ENCODE results near the gene KCTD10.
"Not testable (repeated sequence)": the region's sequence is repeated elsewhere in the genome, so short reads cannot be mapped to it uniquely, and the experiment has no call there.

Gene KCTD10

GRCh38 chr12:109473526-109474270 lies 3.4 kb downstream of the KCTD10 start:
- DNase-seq (ENCODE audit: low read depth in 2 of 2) = not testable (repeated sequence)

GRCh38 chr12:109473006-109473405 lies 4.1 kb downstream of the KCTD10 start:
- no peak for DNase-seq (ENCODE audit: low read depth in 2 of 2)

GRCh38 chr12:109469517-109469916 lies 7.6 kb downstream of the KCTD10 start:
- no peak for DNase-seq (ENCODE audit: low read depth in 2 of 2)

DNA sequence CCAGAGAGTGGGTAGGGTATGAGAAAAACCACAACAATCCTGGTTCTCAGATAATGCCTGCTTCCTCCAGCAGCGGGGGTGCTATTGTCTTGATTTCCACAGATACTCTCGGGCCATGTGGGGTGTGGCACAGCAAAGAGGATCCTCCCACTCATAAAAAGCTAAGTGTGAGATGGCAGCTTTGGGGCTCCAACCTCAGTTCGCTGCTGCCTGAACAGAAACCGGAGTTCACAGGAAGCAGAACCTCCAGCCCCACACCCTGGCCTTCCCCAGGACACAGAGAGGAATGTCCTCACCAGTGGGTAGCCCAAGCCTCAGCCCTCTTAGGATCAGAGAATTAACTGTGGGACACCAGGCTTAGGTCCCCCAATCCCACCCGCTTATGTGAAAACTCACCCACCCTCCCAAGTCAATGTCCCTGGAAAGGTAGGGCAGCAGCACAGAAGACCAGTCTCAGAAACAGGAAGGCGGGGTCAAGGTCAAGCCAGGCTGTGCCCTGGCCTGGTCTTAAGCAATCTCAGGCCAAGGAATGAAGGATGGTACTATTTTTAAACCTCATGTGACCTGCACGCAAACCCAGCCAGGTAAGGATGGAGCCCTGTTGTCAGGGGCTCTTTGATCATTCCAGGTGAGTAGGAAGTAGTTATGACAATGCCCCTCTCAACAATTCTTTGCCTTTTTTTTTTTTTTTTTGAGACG lies 9.0 kb downstream of the KCTD10 start:
- DNase-seq (ENCODE audit: low read depth in 2 of 2) = no peak

DNA sequence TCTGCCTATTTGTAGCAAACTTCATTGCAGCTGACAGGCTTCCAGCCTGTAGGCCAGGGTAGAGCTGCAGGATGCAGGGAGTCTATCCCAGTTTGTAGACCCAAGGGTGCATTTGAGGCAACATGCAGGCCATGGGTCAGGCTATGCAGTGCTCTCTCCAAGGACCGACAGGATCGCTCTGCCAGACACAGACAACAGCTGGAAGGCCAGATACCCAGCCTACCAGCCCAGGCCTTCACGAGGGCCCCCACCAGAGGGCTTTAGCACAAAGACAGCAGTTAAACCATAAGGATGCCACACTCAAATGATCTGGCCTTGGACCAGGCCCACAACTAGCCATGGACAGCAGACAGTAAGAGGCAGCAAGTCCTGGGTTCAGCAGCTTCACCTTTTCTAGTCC lies 10.3 kb downstream of the KCTD10 start:
- DNase-seq (ENCODE audit: low read depth in 2 of 2) = no peak

DNA sequence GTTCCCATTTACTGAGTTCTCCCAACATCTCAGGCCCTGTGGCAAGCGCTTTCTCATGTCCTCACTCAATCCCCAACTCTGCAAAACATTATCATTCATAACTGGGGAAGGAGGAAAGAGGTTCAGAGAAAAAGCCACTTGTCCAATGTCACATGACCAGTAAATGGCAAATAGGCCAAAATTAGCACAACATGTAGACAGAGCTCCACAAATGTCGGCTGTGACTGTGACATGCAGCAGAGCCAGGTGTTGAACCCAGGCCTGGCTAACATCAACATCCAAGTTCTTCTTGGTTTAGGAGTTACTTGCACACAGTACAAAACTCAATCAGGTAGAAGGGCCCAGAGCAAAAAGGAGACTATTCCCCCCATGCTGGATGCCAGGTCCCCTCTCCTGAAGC lies 10.8 kb downstream of the KCTD10 start:
- DNase-seq (ENCODE audit: low read depth in 2 of 2) = no peak

GRCh38 chr12:109464642-109465351 lies 12.3 kb downstream of the KCTD10 start:
- DNase-seq (ENCODE audit: low read depth in 2 of 2) = no peak

DNA sequence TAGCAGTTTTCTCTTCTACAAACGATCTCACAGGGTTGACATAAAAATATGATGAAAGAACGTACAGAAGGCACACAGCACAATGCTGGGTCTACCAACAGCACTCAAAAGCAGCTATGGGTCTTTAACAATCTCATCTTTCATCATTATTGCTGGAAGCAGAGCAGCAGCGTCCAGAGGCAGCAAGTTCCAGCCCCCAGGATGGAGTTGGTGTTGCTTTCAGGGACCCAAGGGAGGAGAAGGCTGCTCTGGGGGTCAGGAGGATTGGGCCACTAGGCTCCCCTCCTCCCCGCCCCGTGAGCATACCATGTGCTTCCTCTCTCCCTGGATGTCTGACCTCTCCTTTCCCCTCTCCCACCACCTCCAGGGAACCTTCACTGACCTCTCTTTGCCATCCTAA lies 13.3 kb downstream of the KCTD10 start:
- DNase-seq (ENCODE audit: low read depth in 2 of 2) = no peak

GRCh38 chr12:109462868-109463692 lies 14.0 kb downstream of the KCTD10 start:
- DNase-seq (ENCODE audit: low read depth in 2 of 2) = no peak

GRCh38 chr12:109461846-109462756 lies 15.0 kb downstream of the KCTD10 start:
- no peak for DNase-seq (ENCODE audit: low read depth in 2 of 2)

DNA sequence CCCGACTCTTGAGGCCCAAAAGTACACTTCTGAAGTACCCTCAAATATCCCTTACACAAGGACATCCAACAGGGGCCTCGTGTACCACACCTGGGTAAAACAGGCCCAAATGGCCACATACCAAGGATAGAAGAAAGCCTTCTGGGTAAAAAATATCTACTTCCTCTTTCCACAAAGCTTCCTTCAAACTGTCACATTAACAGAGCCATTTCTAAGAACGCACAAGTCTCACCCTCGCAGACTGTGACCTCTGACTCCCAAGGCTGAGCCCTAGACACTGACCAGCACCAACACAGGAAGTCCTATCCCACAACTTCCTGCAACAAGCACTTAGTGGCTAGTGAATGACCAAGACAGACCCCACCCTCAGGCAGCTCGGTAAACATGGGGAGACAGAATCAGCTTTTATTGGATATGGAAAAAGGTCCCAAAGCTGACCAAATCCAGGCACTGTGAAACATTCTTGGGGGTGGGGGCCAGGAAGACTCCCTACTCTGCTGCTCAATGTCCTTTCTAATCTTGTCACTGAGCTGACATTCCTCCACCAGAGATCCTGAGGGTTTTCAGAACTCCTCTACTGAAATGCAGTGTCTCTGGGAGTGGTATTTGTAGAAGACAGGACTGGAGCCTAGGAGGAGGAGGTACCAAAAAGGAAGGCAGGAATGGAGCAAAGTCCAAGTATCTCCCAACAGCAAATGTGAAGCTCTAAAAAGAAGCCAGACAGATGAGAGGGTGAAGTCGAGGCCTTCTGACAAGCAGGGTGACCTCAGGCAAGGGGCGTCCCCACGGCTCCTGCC lies 15.9 kb downstream of the KCTD10 start:
- no peak for DNase-seq (ENCODE audit: low read depth in 2 of 2)

GRCh38 chr12:109460538-109460937 lies 16.6 kb downstream of the KCTD10 start:
- DNase-seq (ENCODE audit: low read depth in 2 of 2) = no peak

DNA sequence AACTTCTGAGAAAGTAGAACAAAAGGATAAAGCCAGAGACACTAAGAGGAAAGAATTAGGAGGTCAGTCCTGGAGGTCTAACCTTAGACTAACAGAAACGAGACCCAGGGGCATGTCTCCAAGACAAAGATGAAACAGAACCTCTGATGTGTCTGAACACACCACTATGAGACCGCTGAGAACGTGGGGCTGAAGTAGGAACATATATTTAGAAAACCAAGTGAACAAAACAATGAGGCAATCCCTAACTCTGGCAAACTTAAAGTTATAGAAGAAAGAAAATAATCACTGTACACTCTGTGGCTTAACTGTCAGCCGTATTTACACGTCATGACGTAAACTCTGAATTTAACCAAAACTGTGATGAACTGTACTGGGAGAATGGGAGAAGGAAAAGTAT lies 17.9 kb downstream of the KCTD10 start:
- no peak for DNase-seq (ENCODE audit: low read depth in 2 of 2)

GRCh38 chr12:109458771-109459208 lies 18.3 kb downstream of the KCTD10 start:
- no peak for DNase-seq (ENCODE audit: low read depth in 2 of 2)

- DNase-seq (ENCODE audit: low read depth in 2 of 2) = no peak
These were observed 19.0 kb downstream of the KCTD10 start for GRCh38 chr12:109458086-109458485.

DNA sequence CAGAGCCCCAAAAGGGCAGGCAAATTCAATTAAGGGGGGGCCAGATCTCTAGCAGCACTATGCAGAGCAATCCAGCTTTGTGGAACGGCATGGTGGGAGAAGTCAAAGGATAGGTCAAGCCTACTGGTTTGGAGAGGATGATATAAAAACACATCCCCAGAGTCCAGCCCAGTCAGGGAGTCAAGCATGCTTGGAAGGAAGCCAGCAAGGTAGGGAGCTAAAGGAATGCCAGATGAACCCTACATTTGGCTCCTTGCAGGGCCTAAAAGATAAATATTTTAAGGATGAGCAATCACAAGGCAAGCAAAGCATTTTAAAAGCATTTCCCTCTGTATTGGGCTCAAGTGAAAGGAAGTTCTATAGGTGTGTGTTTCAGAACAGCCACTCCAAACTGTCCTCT lies 21.4 kb downstream of the KCTD10 start:
- DNase-seq (ENCODE audit: low read depth in 2 of 2) = no peak

DNA sequence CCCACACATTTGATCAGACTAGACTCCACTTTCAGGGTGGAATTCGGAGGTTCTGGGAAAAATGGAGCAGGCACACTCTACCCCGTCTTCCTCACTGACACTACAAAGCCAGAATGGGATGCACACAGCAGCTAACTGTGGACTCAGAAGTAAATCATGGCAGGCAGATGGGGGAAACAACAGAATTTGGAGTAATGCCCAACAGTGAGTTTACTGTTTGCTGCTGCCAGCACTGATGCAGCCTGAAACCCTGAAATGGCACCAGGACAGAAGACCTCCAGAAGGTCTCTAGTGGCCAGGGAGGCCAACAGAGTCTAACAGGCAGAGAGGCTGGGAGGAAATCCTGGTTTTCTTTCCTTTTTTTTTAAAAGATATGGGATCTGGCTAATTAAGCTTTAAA lies 24.6 kb downstream of the KCTD10 start:
- DNase-seq (ENCODE audit: low read depth in 2 of 2) = no peak

DNA sequence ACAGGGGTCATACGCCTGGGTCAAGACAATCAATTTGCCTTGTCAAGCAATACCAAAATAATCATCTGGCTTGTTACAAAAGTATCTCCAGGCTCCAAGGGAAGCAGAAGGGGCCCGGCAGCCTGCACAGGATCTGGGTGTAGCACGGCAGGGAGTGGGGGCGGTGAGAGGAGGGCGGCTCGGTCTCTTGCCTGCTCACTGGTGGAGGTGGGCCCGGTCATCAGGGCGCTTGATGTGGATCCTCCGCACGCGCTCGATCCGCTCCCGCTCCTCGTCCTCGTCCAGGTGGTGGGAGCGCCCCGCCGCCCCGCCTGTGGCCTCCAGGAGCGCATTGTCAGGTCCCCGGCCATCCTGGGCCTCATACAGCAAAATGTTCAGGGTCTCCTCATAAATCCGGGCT lies 25.7 kb downstream of the KCTD10 start:
- no peak for DNase-seq (ENCODE audit: low read depth in 2 of 2)

- DNase-seq (ENCODE audit: low read depth in 2 of 2) = no peak
These were observed 26.1 kb downstream of the KCTD10 start for GRCh38 chr12:109450980-109451379.
